HG03025 (cell line): Measurements from ENCODE around the gene AAGAB.
"Not testable (repeated sequence)": the region's sequence is repeated elsewhere in the genome, so short reads cannot be mapped to it uniquely, and the experiment has no call there.

ENCODE experiments used
- ATAC-seq: cut with Tn5 transposase; IDR thresholded peaks from one replicate; pipeline ENCODE4 v1.9.1; 2021; ENCODE audit warnings: mild to moderate bottlenecking, moderate library complexity; ENCODE audit not compliant: unreplicated experiment, low FRiP score

Gene AAGAB

GRCh38 chr15:67154249-67154648 is 100.2 kb downstream of the AAGAB start:
- ATAC-seq = no peak

GRCh38 chr15:67153044-67153443 is 101.4 kb downstream of the AAGAB start:
- not testable (repeated sequence) for ATAC-seq

GRCh38 chr15:67152429-67152828 is 102.0 kb downstream of the AAGAB start:
- no peak for ATAC-seq
